ENCODE data around the gene PAPPA. TPM values are rescaled to one million over a fixed set of nuclear protein-coding genes. Genes with fewer than 3 reads are reported as not detected.

PAPPA gene
- total RNA-seq = 10 to 100 TPM in 1 of 5 donors, 1 to 10 TPM in 2, under 1 TPM in 2; 0.45 to 11.7 (median 7.0) TPM
- 1 to 10 TPM in 2 of 3 donors, under 1 TPM in 1; 0.73 to 2.6 (median 1.2) TPM for polyA plus RNA-seq
- long read RNA-seq, donor 1 = 0 reads
- long read RNA-seq, donor 2 = 0 reads
- long read RNA-seq, donor 3 = 0 reads
- long read RNA-seq, donor 4 = 0 reads
- long read RNA-seq, donor 5 = 0 reads
- long read RNA-seq, donor 6 = 0 reads
- long read RNA-seq, donor 7 = 0 reads
- long read RNA-seq, donor 8 = 0 reads
- long read RNA-seq, donor 9 = 0 reads
- long read RNA-seq, donor 10 = 0 reads

GRCh38 chr9:116153765-116154333 is at the start of gene PAPPA:
Gene PAPPA (plus strand): TSS chr9:116153791. CDS start chr9:116154173, 382 bp downstream.
- 1 to 2% (median 2%) methylated on average over 17 to 41 of the region's 41 CpGs for WGBS, 5 donors
- TF ChIP-seq POLR2A (IDR thresholded peaks at IDR 0.05) = no peak
- TF ChIP-seq POLR2AphosphoS5 (IDR thresholded peaks at IDR 0.05) = no peak
- TF ChIP-seq, protein P1, sequence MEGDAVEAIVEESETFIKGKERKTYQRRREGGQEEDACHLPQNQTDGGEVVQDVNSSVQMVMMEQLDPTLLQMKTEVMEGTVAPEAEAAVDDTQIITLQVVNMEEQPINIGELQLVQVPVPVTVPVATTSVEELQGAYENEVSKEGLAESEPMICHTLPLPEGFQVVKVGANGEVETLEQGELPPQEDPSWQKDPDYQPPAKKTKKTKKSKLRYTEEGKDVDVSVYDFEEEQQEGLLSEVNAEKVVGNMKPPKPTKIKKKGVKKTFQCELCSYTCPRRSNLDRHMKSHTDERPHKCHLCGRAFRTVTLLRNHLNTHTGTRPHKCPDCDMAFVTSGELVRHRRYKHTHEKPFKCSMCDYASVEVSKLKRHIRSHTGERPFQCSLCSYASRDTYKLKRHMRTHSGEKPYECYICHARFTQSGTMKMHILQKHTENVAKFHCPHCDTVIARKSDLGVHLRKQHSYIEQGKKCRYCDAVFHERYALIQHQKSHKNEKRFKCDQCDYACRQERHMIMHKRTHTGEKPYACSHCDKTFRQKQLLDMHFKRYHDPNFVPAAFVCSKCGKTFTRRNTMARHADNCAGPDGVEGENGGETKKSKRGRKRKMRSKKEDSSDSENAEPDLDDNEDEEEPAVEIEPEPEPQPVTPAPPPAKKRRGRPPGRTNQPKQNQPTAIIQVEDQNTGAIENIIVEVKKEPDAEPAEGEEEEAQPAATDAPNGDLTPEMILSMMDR (IDR thresholded peaks at IDR 0.05) = no peak
- TF ChIP-seq EP300 (IDR thresholded peaks at IDR 0.05) = no peak
- no peaks in the 10 kb centered on the region for H3K36me3 ChIP-seq
- H3K27me3 ChIP-seq = peaks cover 0 to 66% (median 19%) of the 10 kb centered on the region in 3 donors
- peak in 1 of 2 donors; percentile 46 for DNase-seq
- peak within 1 kb of the TSS; percentile 30 to 81 (median 71) for H3K27ac ChIP-seq
- peak within 1 kb of the TSS; percentile 49 to 63 (median 53) for H3K4me3 ChIP-seq
- H3K4me1 ChIP-seq = peaks cover 15 to 44% (median 29%) of the 10 kb centered on the region in 4 donors
- H3K9me3 ChIP-seq = no peaks in the 10 kb centered on the region
- intact Hi-C loops (cut with DNase I; ENCODE audit: low total_unique reads) = loop anchor here (10.0 kb wide), 2 partner anchors 421 to 501 kb away; no protein-coding TSS in a partner anchor

GRCh38 chr9:116103976-116104820 is 49.4 kb upstream of the PAPPA start:
- 37 to 71% (median 51%) methylated on average over 2 of the region's 2 CpGs for WGBS, 5 donors
- H3K4me1 ChIP-seq = no peaks in the 10 kb centered on the region
- H3K27me3 ChIP-seq = no peaks in the 10 kb centered on the region
- H3K9me3 ChIP-seq = no peaks in the 10 kb centered on the region
- intact Hi-C loops (cut with DNase I; ENCODE audit: low total_unique reads) = no loop called here
- H3K36me3 ChIP-seq = no peaks in the 10 kb centered on the region
- H3K27ac ChIP-seq = no peak overlapping the region
- DNase-seq = no peak
- H3K4me3 ChIP-seq = no peak overlapping the region
- TF ChIP-seq, protein P1 (IDR thresholded peaks at IDR 0.05) = no peak
- TF ChIP-seq EP300 (IDR thresholded peaks at IDR 0.05) = no peak
- no peak for TF ChIP-seq POLR2A (IDR thresholded peaks at IDR 0.05)
- no peak for TF ChIP-seq POLR2AphosphoS5 (IDR thresholded peaks at IDR 0.05)

- intact Hi-C loops (cut with DNase I; ENCODE audit: low total_unique reads) = no loop called here
- Histone ChIP-seq H3K4me3 (no peak overlapping the region), H3K27ac (no peak overlapping the region), H3K27me3 (no peaks in the 10 kb centered on the region), H3K36me3 (no peaks in the 10 kb centered on the region), H3K9me3 (no peaks in the 10 kb centered on the region), H3K4me1 (no peaks in the 10 kb centered on the region)
- no peak for DNase-seq
- WGBS, 5 donors = 87 to 95% (median 88%) methylated on average over 1 of the region's 1 CpG
- TF ChIP-seq POLR2A (IDR thresholded peaks at IDR 0.05) (no peak), EP300 (IDR thresholded peaks at IDR 0.05) (no peak), POLR2AphosphoS5 (IDR thresholded peaks at IDR 0.05) (no peak)
- TF ChIP-seq, protein P1 (IDR thresholded peaks at IDR 0.05) = no peak
These were observed 41.4 kb upstream of the PAPPA start for GRCh38 chr9:116112236-116112635.

DNA sequence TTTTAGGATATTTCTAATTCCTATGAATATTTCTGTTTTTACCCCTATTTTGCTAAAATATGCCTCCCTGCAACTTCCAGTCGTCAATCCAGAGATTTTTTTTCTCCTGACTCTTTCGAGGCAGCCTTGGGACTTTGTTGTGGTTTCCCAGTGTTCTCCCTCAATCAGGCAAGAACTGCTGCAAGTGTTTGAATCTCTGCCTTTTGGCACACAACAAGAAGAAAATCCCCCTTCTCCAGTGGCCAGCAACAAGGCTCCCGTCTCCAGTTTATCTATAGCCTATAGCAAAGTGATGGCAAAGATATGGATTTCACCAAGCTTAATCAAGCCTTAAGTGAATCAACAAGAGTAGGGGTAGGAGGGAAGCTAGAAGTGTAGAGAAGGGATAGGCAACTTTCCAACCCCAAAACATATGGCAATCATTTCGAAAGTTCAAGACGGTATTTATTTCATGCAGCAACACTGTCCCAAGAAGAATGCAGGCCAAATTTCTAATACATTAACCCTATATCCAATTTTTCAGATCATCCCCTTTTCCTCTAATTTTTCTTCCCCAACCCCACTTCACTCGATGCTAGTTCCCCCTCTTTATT is 37.7 kb upstream of the PAPPA start:
- Histone ChIP-seq H3K4me1 (no peaks in the 10 kb centered on the region), H3K27me3 (no peaks in the 10 kb centered on the region), H3K36me3 (no peaks in the 10 kb centered on the region), H3K4me3 (no peak overlapping the region), H3K9me3 (no peaks in the 10 kb centered on the region), H3K27ac (no peak overlapping the region)
- no peak for TF ChIP-seq POLR2AphosphoS5 (IDR thresholded peaks at IDR 0.05)
- TF ChIP-seq, protein P1 (IDR thresholded peaks at IDR 0.05) = no peak
- WGBS, 5 donors = 37 to 50% (median 45%) methylated on average over 6 of the region's 6 CpGs
- DNase-seq = peak in 1 of 2 donors; percentile 43
- intact Hi-C loops (cut with DNase I; ENCODE audit: low total_unique reads) = no loop called here
